Esophagus muscularis mucosa (tissue), 4 donors: ENCODE measurements around the gene TSSK3.

Experiments
- CTCF ChIP-seq, 3 experiments: fragments of 200-600 bp in 2 of 3; fragments of 450-650 bp in 1 of 3; sonication (generic) in 2 of 3; IDR thresholded peaks; one replicate each; pipeline ENCODE4 v1.5.1; 2017 to 2019; ENCODE audit warnings: antibody characterized with exemption in 3 of 3, mild to moderate bottlenecking in 2 of 3, moderate library complexity in 1 of 3
- EP300 ChIP-seq: sonication (generic); formaldehyde crosslinking; IDR thresholded peaks from one replicate; pipeline ENCODE4 v1.6.1; 2017; ENCODE audit warnings: antibody characterized with exemption
- POLR2A ChIP-seq: fragments of 450-650 bp; IDR thresholded peaks from one replicate; pipeline ENCODE4 v1.6.1; 2017; ENCODE audit warnings: antibody characterized with exemption, moderate library complexity, mild to moderate bottlenecking, low read depth
- POLR2AphosphoS5 ChIP-seq, 2 donors: sonication (generic); formaldehyde crosslinking; IDR thresholded peaks; one replicate each; pipeline ENCODE4 v1.6.1; 2017; ENCODE audit warnings: antibody characterized with exemption in 2 of 2

GRCh38 chr1:32405672-32406467 is 43.5 kb downstream of the TSSK3 start:
- TF ChIP-seq CTCF (IDR thresholded peaks at IDR 0.05) (no peak), EP300 (no peak), POLR2A (no peak), POLR2AphosphoS5 (IDR thresholded peaks at IDR 0.05) (no peak)
